T-cell (primary cell): Measurements from ENCODE around the gene KIAA2012. TPM values are rescaled to one million over a fixed set of nuclear protein-coding genes. Genes with fewer than 3 reads are reported as not detected.

Experiments used
- ATAC-seq, 4 experiments: fragments of 200-7000 bp in 3 of 4; fragments of 150-1000 bp in 1 of 4; cut with Tn5 transposase; replicated peaks in 1 of 4; 1 replicate in 3 of 4; 2 replicates in 1 of 4; pipeline ENCODE4 v1.10.0; 2021; ENCODE audit warnings: moderate library complexity in 3 of 4, mild to moderate bottlenecking in 2 of 4, moderate number of reproducible peaks in 1 of 4
- CTCF ChIA-PET, 2 donors: fragments of 300-600 bp; sonication (Branson Sonifier 250); formaldehyde crosslinking; loops; one replicate each; lab custom pipeline; 2022; ENCODE audit warnings: antibody characterized with exemption in 2 of 2; lab: Charles Lee
- POLR2A ChIA-PET, 2 donors: fragments of 300-600 bp; sonication (Branson Sonifier 250); formaldehyde crosslinking; loops; one replicate each; lab custom pipeline; 2022; ENCODE audit warnings: antibody characterized with exemption in 2 of 2; lab: Charles Lee
- DNase-seq, 35 experiments: peaks; one replicate each; pipeline versions ENCODE4 v3.0.0 to v3.0.0-alpha.2; 2013 to 2023
- H3K27ac ChIP-seq: one replicate; pipeline ENCODE4 v1.5.1; 2013; ENCODE audit warnings: low read length
- H3K27me3 ChIP-seq, 2 experiments: replicated peaks in 1 of 2; 1 replicate in 1 of 2; 2 replicates in 1 of 2; pipeline versions ENCODE4 v1.6.1 to v1.7.0; 2013; ENCODE audit warnings: low read length in 1 of 2, mixed read lengths in 1 of 2; ENCODE audit not compliant: control insufficient read depth in 2 of 2, insufficient read depth in 2 of 2; ENCODE audit errors: extremely low read depth in 1 of 2
- H3K36me3 ChIP-seq, 2 donors: 1 replicate in 1 of 2; 2 replicates in 1 of 2; pipeline versions ENCODE4 v1.6.1 to v1.7.0; 2013; ENCODE audit warnings: low read length in 1 of 2; ENCODE audit not compliant: control insufficient read depth in 2 of 2, insufficient read depth in 1 of 2; ENCODE audit errors: extremely low read depth in 1 of 2
- H3K4me1 ChIP-seq, 2 experiments: 1 replicate in 1 of 2; 2 replicates in 1 of 2; pipeline versions ENCODE4 v1.6.1 to v1.7.0; 2013; ENCODE audit warnings: low read length in 2 of 2, mixed read lengths in 1 of 2; ENCODE audit not compliant: insufficient read depth in 2 of 2, control insufficient read depth in 1 of 2; ENCODE audit errors: extremely low read depth in 1 of 2
- H3K4me3 ChIP-seq, 2 donors: 1 replicate in 1 of 2; 2 replicates in 1 of 2; pipeline versions ENCODE4 v1.5.1 to v1.7.0; 2013; ENCODE audit warnings: mild to moderate bottlenecking in 2 of 2, low read length in 1 of 2, moderate library complexity in 1 of 2; ENCODE audit not compliant: control insufficient read depth in 1 of 2; ENCODE audit errors: extremely low read depth in 1 of 2
- H3K9me3 ChIP-seq: 2 replicates; pipeline ENCODE4 v1.7.0; 2013
- H3K27ac Mint-ChIP-seq, 2 donors: one replicate each; pipeline ENCODE4 v1.8.0; 2020 to 2021; ENCODE audit warnings: mild to moderate bottlenecking in 2 of 2, mixed read lengths in 2 of 2
- H3K27me3 Mint-ChIP-seq, 2 donors: one replicate each; pipeline ENCODE4 v1.8.0; 2021 to 2022; ENCODE audit warnings: mixed read lengths in 2 of 2
- H3K36me3 Mint-ChIP-seq: one replicate; pipeline ENCODE4 v1.8.0; 2021; ENCODE audit warnings: mixed read lengths
- H3K4me1 Mint-ChIP-seq, 3 donors: one replicate each; pipeline ENCODE4 v1.8.0; 2020 to 2022; ENCODE audit warnings: mixed read lengths in 3 of 3, mild to moderate bottlenecking in 1 of 3
- H3K4me3 Mint-ChIP-seq, 3 donors: one replicate each; pipeline ENCODE4 v1.8.0; 2020 to 2022; ENCODE audit warnings: mild to moderate bottlenecking in 3 of 3, mixed read lengths in 3 of 3, moderate library complexity in 3 of 3
- H3K9me3 Mint-ChIP-seq, 3 donors: one replicate each; pipeline ENCODE4 v1.8.0; 2020 to 2022; ENCODE audit warnings: mixed read lengths in 3 of 3
- WGBS: methylation state at CpG from one replicate; pipeline ENCODE4 v1.1.5; 2013; ENCODE audit warnings: missing lambda C conversion rate; ENCODE audit not compliant: insufficient coverage; 5-methylcytosine and 5-hydroxymethylcytosine counted together
- total RNA-seq, 35 experiments: library from RNA in 6 of 35; stranded (reverse) in 6 of 35; fragments of 120-200 nt in 1 of 35; gene quantifications; one replicate each; pipeline versions ENCODE4 v1.2.1 to v1.2.4 and lab custom pipeline; 2013 to 2026

Gene KIAA2012
- total RNA-seq, 5 donors from 2014 or later (not counting 1 experiment from before 2014, with no cell fraction given): not detected

- DNase-seq: no peak
- no peak overlapping the region for H3K4me3 Mint-ChIP-seq
These were observed 130.3 kb downstream of the KIAA2012 start for GRCh38 chr2:202203348-202203747.

GRCh38 chr2:202204855-202205254, 131.8 kb downstream of the KIAA2012 start:
- Mint-ChIP-seq H3K36me3 (peaks cover 33% of the 10 kb centered on the region), H3K4me3 (no peak overlapping the region), H3K27ac (no peak overlapping the region), H3K27me3 (no peaks in the 10 kb centered on the region), H3K4me1 (no peaks in the 10 kb centered on the region), H3K9me3 (peaks cover 0 to 3% (median 0%) of the 10 kb centered on the region in 3 donors)
- Histone ChIP-seq H3K4me1 (no peaks in the 10 kb centered on the region), H3K36me3 (peaks cover 0 to 31% of the 10 kb centered on the region in 2 donors), H3K4me3 (no peak overlapping the region), H3K9me3 (no peaks in the 10 kb centered on the region), H3K27me3 (no peaks in the 10 kb centered on the region), H3K27ac (no peak overlapping the region)
- WGBS: 83% methylated on average over 1 of the region's 2 CpGs
- ChIA-PET CTCF (no interaction called here), POLR2A (no interaction called here)
- DNase-seq: no peak
- no peak for ATAC-seq

More at GRCh38 chr2:202203348-202203747, 130.3 kb downstream of the KIAA2012 start:
- ChIA-PET CTCF (no interaction called here), POLR2A (interaction anchor here in 1 of 2 donors (0.6 kb wide), 2 partner anchors 63 to 752 kb away, joined by 5 to 12 read pairs; partner anchors contain the start of gene TRAK2)
- H3K9me3 ChIP-seq: no peaks in the 10 kb centered on the region
- no peak overlapping the region for H3K27ac ChIP-seq
- peaks cover 0 to 3% (median 0%) of the 10 kb centered on the region in 3 donors for H3K9me3 Mint-ChIP-seq
- H3K27ac Mint-ChIP-seq: no peak overlapping the region
- no peaks in the 10 kb centered on the region for H3K27me3 ChIP-seq
- peaks cover 27% of the 10 kb centered on the region for H3K36me3 Mint-ChIP-seq
- no peaks in the 10 kb centered on the region for H3K27me3 Mint-ChIP-seq
- no peak overlapping the region for H3K4me3 ChIP-seq
- H3K4me1 ChIP-seq: no peaks in the 10 kb centered on the region
- H3K4me1 Mint-ChIP-seq: no peaks in the 10 kb centered on the region
- ATAC-seq: no peak
- 82% methylated on average over 2 of the region's 5 CpGs for WGBS
- peaks cover 0 to 20% of the 10 kb centered on the region in 2 donors for H3K36me3 ChIP-seq

DNA sequence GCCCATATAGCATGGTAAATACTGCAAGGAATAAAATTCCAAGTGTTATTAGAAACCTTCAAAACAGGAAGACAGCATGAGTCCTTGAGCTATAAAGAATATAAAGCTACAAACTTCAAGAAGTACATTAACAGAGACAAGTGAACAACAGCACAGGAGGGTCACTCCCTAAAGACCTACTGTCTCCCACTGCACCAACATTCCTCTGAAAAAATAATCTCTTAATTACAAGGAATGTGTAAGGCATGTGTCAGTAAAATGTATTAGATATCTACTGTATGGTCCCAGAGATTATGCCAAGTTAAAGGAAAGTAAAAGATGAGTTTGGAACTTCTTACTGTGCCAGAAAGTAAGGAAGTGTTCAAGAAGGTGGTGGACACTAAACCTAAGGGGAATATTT, 135.5 kb downstream of the KIAA2012 start:
- Histone ChIP-seq H3K27me3 (no peaks in the 10 kb centered on the region), H3K36me3 (peaks cover 3 to 42% of the 10 kb centered on the region in 2 donors), H3K27ac (no peak overlapping the region), H3K4me1 (no peaks in the 10 kb centered on the region), H3K9me3 (no peaks in the 10 kb centered on the region), H3K4me3 (no peak overlapping the region)
- Mint-ChIP-seq H3K9me3 (no peaks in the 10 kb centered on the region), H3K27ac (no peak overlapping the region), H3K4me1 (no peaks in the 10 kb centered on the region), H3K36me3 (peaks cover 37% of the 10 kb centered on the region), H3K4me3 (no peak overlapping the region), H3K27me3 (no peaks in the 10 kb centered on the region)
- ChIA-PET POLR2A (interaction anchor here in 1 of 2 donors (0.6 to 0.7 kb wide), 2 partner anchors 11 to 719 kb away, joined by 3 read pairs; no protein-coding TSS in a partner anchor), CTCF (interaction anchor here in 1 of 2 donors (0.6 kb wide), 1 partner anchor 30 kb away, joined by 8 read pairs; the partner anchor contains the start of gene SUMO1)
- DNase-seq (no peak), ATAC-seq (no peak)

GRCh38 chr2:202215179-202215578, 142.1 kb downstream of the KIAA2012 start:
- WGBS: no CpG with 5 or more reads among the region's 1 CpG
- peaks cover 3 to 25% of the 10 kb centered on the region in 2 donors for H3K36me3 ChIP-seq
- DNase-seq: no peak
- CTCF ChIA-PET: interaction anchor here (0.6 to 0.8 kb wide), 2 partner anchors 158 to 1347 kb away, joined by 6 to 9 read pairs; no protein-coding TSS in a partner anchor
- no peaks in the 10 kb centered on the region for H3K4me1 ChIP-seq
- Mint-ChIP-seq H3K36me3 (peaks cover 35% of the 10 kb centered on the region), H3K9me3 (no peaks in the 10 kb centered on the region), H3K27ac (no peak overlapping the region), H3K4me1 (peaks cover 6 to 20% (median 14%) of the 10 kb centered on the region in 3 donors), H3K27me3 (no peaks in the 10 kb centered on the region), H3K4me3 (no peak overlapping the region)
- H3K27ac ChIP-seq: no peak overlapping the region
- H3K27me3 ChIP-seq: no peaks in the 10 kb centered on the region
- ATAC-seq: no peak
- no peaks in the 10 kb centered on the region for H3K9me3 ChIP-seq
- no peak overlapping the region for H3K4me3 ChIP-seq
- POLR2A ChIA-PET: no interaction called here

DNA sequence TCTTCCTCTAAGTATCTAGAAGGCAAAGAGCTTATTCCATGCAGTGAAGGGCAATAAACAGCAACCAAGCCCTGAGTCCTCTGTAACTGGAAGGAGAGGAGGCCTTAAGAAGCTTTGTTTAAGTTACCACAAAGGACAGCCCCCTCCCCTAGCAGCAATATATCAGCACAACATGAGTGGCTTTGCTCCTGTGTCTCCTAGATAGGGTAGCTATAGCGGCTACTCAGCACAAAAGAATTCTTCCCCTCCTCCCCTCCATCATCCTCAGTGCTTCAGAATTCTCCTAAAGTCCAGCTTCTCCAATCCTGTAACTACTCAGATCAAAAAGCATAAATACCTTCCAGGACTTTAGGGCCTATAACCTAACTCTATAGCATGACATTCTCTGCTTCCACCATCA, 148.8 kb downstream of the KIAA2012 start:
- WGBS: 100% methylated on average over 1 of the region's 1 CpG
- peak overlapping the region in 1 of 2 donors; percentile 0 for H3K27ac Mint-ChIP-seq
- peaks cover 47 to 53% (median 50%) of the 10 kb centered on the region in 3 donors for H3K4me1 Mint-ChIP-seq
- H3K4me1 ChIP-seq: peaks cover 0 to 2% of the 10 kb centered on the region in 2 experiments
- no peak overlapping the region for H3K4me3 ChIP-seq
- ChIA-PET CTCF (interaction anchor here in 1 of 2 donors (0.6 kb wide), 1 partner anchor 240 kb away, joined by 3 read pairs; no protein-coding TSS in a partner anchor), POLR2A (interaction anchor here (0.5 to 0.6 kb wide), 2 partner anchors 78 to 1131 kb away, joined by 3 to 5 read pairs; no protein-coding TSS in a partner anchor)
- H3K36me3 ChIP-seq: peaks cover 4 to 24% of the 10 kb centered on the region in 2 donors
- peaks cover 39% of the 10 kb centered on the region for H3K36me3 Mint-ChIP-seq
- no peaks in the 10 kb centered on the region for H3K9me3 ChIP-seq
- no peak for DNase-seq
- no peak for ATAC-seq
- no peak overlapping the region for H3K27ac ChIP-seq
- no peaks in the 10 kb centered on the region for H3K27me3 ChIP-seq
- no peaks in the 10 kb centered on the region for H3K27me3 Mint-ChIP-seq
- no peak overlapping the region for H3K4me3 Mint-ChIP-seq
- H3K9me3 Mint-ChIP-seq: no peaks in the 10 kb centered on the region

- peak in 12 of 35 experiments; percentile 1 to 30 (median 4) for DNase-seq
- Mint-ChIP-seq H3K27ac (peak overlapping the region; percentile 78 to 84), H3K4me3 (peak overlapping the region; percentile 94 to 99 (median 96)), H3K9me3 (no peaks in the 10 kb centered on the region), H3K27me3 (no peaks in the 10 kb centered on the region), H3K36me3 (no peaks in the 10 kb centered on the region), H3K4me1 (peaks cover 41 to 45% (median 45%) of the 10 kb centered on the region in 3 donors)
- WGBS: 0% methylated on average over 15 of the region's 30 CpGs
- peak; percentile 43 to 62 (median 56) for ATAC-seq
- CTCF ChIA-PET: interaction anchor here in 1 of 2 donors (0.7 kb wide), 1 partner anchor 30 kb away, joined by 8 read pairs; no protein-coding TSS in a partner anchor
- Histone ChIP-seq H3K27me3 (no peaks in the 10 kb centered on the region), H3K4me1 (peaks cover 12 to 29% of the 10 kb centered on the region in 2 experiments), H3K9me3 (no peaks in the 10 kb centered on the region), H3K36me3 (no peaks in the 10 kb centered on the region), H3K4me3 (peak overlapping the region; percentile 59 to 85), H3K27ac (no peak overlapping the region)
- POLR2A ChIA-PET: interaction anchor here (0.5 to 1.5 kb wide), 8 partner anchors 8 to 842 kb away, joined by 3 to 7 read pairs (median 4); partner anchors contain the start of gene ALS2 (in 1 of the 2)
These were observed 164.8 kb downstream of the KIAA2012 start for GRCh38 chr2:202237787-202238233.
